ENCODE measurements around the gene TCF7. TPM values are rescaled to one million over a fixed set of nuclear protein-coding genes. Genes with fewer than 3 reads are reported as not detected.

The TCF7 gene
- polyA plus RNA-seq, 12 donors = 1.7 to 22.1 (median 2.5) TPM; not detected in 1

- no peak for DNase-seq
Measured at GRCh38 chr5:134112726-134113362, 1.6 kb upstream of the TCF7 start.

- no peak for DNase-seq
Measured at GRCh38 chr5:134113363-134113889, 1.1 kb upstream of the TCF7 start.

- DNase-seq = no peak
Measured at GRCh38 chr5:134114886-134115805, 665 bp downstream of the TCF7 start.

DNA sequence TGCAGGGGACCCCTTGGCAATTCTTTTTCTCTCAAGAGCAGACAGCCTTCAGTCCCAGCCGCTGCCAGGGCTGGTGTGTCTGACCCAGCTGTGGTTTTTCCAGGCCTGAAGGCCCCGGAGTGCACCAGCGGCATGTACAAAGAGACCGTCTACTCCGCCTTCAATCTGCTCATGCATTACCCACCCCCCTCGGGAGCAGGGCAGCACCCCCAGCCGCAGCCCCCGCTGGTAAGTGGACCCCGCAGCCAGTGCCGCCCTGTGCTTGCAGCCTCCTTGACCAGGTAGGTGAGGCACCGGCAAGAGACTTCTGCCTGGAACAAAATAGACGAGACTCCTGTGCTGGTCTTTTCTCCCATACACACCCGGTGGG, 1.3 kb downstream of the TCF7 start:
- DNase-seq = no peak

DNA sequence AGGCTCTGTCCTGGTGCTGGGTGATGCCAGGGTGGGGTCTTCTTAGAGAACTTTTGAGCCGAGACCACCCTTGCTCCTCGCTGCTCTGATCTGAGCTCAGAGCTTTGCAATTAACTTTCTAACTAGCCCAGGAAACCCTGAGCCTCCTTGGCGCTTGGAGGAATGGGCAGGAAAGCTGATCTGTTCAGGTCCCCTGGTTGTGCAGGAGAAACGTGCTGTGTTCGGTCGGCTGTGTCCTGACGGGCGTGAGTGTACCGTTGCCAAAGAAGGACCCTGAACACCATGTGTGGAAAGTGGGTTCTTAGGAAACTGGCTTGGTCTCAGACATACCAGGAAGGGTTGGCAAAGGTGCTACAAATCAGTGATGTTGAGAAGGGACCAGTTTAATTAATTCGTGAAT, 1.8 kb downstream of the TCF7 start:
- no peak for DNase-seq

- no peak for DNase-seq
Measured at GRCh38 chr5:134116789-134117761, 2.6 kb downstream of the TCF7 start.

DNA sequence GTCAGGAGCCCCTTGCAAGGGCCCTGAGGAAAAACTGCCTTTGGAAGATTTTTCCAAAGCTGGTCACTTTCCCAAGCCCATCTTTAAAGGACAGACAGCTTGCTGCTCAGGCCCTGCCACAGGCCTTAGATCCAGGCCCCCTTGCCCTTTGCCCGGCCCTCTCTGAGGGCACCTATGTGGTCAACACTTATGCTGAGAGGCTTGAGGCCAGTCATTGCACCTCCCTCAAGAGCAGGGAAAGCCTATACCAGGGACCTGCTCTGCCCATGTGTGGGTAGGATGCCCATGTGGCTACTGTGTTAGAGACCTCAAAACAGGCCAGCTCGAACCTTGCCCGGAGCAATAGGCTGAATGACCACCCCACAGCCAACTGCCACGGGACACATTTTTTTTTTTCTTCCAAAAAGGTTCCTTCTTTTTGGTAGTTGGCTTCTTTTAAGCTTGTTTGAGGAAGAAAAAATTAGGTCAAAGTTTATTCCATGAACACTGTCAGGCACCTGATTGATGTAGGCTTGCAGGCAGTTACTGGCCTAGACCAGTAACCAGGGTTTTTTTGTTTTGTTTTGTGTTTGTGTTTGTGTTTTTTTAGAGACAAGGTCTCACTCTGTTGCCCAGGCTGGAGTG, 3.8 kb downstream of the TCF7 start:
- DNase-seq = no peak

GRCh38 chr5:134119720-134120119, 5.2 kb downstream of the TCF7 start:
- no peak for DNase-seq

GRCh38 chr5:134120386-134121138, 6.1 kb downstream of the TCF7 start:
- no peak for DNase-seq

GRCh38 chr5:134122530-134122929, 8.0 kb downstream of the TCF7 start:
- DNase-seq = no peak

GRCh38 chr5:134123360-134123759, 8.9 kb downstream of the TCF7 start:
- DNase-seq = no peak

DNA sequence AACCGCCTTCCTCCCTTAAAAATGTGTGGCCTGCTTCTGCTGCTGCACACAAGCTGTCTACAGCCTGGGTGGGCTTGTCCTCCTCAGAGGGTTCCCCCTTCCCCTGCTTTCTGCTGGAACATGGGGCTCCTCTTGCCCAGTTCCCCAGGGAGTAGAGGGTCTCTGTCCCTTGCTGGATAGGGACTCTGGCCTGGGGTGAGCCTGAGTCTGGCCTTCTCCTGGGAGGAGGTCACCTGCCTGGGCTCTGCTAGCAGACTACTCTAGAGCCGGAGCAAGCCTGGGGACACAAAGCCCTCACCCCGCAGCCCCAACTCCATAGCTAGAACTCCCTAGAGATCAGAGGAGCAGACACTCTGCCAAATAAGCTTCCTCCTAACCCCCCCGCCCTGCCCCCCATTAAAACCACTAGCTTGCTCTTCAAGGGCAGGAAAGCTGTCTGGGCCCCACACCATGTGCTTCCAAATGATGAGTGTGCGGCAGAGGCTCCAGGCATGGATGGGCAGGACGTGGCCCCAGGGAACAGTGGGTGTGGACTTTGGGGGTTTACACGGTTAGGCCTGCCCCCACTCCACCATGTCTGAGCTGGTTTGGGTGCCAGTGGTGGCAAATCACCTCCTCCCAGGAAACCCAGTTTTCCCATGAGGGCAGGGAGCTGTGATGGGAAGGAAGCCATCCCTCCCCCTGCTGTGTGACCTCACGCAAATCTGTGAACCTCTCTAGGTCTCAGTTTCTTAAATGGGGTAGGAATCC, 10.0 kb downstream of the TCF7 start:
- no peak for DNase-seq

- DNase-seq = peak; percentile 57
Measured at GRCh38 chr5:134125039-134126015, 10.8 kb downstream of the TCF7 start.

GRCh38 chr5:134127376-134127861, 12.9 kb downstream of the TCF7 start:
- no peak for DNase-seq

DNA sequence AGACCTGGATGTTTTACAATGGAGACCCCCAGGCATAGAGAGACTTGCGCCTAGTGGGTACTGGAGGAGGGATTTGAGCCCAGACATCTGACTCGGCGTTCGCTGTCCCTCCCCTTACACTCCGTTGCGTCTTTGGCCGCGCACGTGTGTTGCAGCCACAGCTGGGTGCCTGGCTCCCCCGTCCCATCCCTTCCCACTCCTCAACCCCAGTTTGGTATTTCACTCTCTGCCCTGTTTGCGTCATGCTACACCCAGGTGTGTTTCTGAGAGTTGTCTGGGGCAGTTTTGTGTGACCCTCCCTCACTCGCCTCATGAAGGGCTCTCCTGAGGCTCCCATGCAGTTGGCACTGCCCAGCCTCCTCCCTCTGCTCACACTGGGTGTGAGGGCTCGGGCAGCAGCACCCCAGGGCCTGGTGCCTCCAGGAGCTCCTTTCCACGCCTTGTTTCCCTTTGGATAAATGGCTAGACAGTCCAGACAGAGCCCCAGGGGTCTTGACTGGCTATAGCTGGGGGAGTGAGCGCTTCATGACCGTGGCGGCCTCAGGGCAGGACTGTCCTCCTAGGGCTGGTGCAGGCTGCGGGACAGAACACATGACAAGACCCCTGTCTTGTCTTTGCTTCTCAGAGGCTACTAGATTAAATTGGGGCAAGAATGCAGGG, 13.6 kb downstream of the TCF7 start:
- DNase-seq = no peak

GRCh38 chr5:134128648-134128995, 14.1 kb downstream of the TCF7 start:
- no peak for DNase-seq

DNA sequence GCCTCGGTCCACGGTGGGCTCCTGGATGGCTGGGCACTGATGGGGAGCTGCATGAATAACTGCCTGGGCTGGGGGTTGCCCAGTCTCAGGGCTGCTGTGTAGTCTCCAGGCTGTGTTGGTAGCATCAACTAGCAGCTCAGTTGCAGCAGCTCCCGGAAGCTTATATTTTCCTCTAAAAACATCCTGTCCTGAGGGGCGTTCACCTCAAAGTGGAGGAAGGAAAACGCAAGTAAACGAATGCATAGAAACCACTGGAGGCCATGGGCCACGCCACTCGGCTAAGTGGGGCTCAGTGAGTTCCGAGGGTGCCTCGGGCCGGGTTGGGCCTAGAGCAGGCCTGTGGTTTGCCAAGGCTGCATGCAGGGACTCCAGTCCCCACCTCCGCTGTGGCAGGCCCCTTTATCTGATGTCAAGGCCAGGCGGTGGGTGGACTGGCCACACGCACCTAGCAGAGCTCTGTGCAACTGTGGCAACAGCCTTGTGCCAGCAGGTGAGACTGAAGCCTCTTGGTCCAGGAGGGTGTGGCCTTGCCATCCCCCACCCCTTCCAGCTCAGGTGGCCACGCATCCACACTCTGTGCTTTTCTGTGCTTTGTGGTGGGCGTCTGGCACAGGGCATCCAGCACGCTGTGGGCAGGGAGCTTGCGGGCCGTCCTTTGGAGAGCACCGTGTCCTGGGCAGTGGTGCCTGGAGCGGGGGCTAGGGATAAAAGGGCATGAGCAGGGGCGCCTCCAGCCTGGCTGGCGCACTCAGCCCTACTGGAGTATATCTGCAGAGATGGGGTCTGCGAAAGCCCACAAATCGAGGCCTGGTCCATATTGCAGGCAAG, 15.1 kb downstream of the TCF7 start:
- no peak for DNase-seq
